Measurements from ENCODE around the gene SLC16A4. TPM values are rescaled to one million over a fixed set of nuclear protein-coding genes. Genes with fewer than 3 reads are reported as not detected.

SLC16A4 gene
- total RNA-seq, 1 experiment from 2014 or later, result 93.8 TPM

DNA sequence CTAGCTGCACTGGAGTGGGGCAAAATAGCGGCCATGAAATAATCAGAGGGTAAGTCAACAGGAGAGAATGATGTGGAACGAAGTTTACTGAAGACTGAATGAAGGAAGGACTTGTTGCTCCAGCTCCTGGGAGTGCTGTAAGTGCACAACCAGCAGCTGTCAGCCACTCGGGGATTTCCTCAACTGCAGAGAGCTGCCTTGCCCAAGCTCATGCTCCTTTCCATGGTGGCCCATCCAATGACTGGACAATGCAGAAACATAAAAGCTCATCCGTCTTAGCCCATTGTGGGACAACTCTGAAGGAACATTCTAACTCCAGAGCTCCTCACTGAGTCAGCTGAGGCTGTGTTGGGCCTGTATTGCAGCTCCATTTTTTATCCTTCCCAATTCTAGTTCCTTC is 72.8 kb downstream of the SLC16A4 start:
- in situ Hi-C loops (cut with HindIII; ENCODE audit: low pct_unique_long_range_greater_than_20kb, low sequenced_read_pairs), result no loop called here
- no peak for DNase-seq (ENCODE audit: low read depth, low spot score)

DNA sequence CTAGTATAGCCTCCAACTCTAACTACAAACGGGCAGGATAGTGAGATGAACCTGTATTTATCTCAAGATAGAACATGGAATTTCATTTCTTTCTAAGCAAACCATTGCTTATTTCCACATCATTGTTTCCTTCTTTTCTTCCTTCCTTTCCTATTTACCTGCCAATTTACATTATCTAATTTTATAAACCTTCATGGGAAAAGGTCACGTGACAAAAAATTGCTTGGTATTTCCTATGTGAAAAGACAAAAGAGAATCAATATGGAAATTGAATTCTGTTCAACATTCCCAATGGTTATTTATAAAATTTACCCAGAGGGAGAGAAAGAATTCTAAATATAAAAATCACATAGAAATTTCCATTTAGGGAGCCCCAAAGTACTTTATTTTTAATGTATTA is 74.1 kb downstream of the SLC16A4 start:
- in situ Hi-C loops (cut with HindIII; ENCODE audit: low pct_unique_long_range_greater_than_20kb, low sequenced_read_pairs), result no loop called here
- DNase-seq (ENCODE audit: low read depth, low spot score), result no peak

Other genes starting within 250 kb of the SLC16A4 start
- 5.7 and 6.9 TPM in 2 replicates for gene SLC6A17, start 240.5 kb downstream of the SLC16A4 start, total RNA-seq (2014; rRNA removed; shearing (Covaris generic))
- 1.8 and 2.7 TPM in 2 replicates for gene KCNC4, start 180.7 kb downstream of the SLC16A4 start, total RNA-seq (2014; rRNA removed; shearing (Covaris generic))
- gene RBM15, start 51.6 kb downstream of the SLC16A4 start, total RNA-seq (2014; rRNA removed; shearing (Covaris generic)), result 21.8 and 24.1 TPM in 2 replicates
- gene LAMTOR5, start 16.7 kb upstream of the SLC16A4 start, total RNA-seq (2014; rRNA removed; shearing (Covaris generic)), result 206 and 246 TPM in 2 replicates
- gene PROK1, start 60.1 kb upstream of the SLC16A4 start, total RNA-seq (2014; rRNA removed; shearing (Covaris generic)), result not detected in 2 replicates
- not detected in 2 replicates for gene KCNA10, start 128.1 kb upstream of the SLC16A4 start, total RNA-seq (2014; rRNA removed; shearing (Covaris generic))
- gene KCNA2, start 215.3 kb upstream of the SLC16A4 start, total RNA-seq (2014; rRNA removed; shearing (Covaris generic)), result under 0.01 and 0.24 TPM in 2 replicates